Fibroblast of skin of left biceps (primary cell): ENCODE data around the gene MXD4.
A peak's percentile ranks its signal among the peaks of the same experiment; 100 is the strongest.

Experiments
- DNase-seq, 2 experiments: peaks; one replicate each; pipeline ENCODE4 v3.0.0-alpha.2; 2013; ENCODE audit warnings: low read depth in 2 of 2

Gene MXD4

GRCh38 chr4:2262145-2262943 lies 435 bp upstream of the MXD4 start:
- DNase-seq: peak; percentile 99

- peak in 1 of 2 experiments; percentile 17 for DNase-seq
These were observed 628 bp downstream of the MXD4 start for GRCh38 chr4:2261110-2261852.

- DNase-seq: no peak
These were observed 1.4 kb downstream of the MXD4 start for GRCh38 chr4:2260344-2261109.

- DNase-seq: no peak
These were observed 2.2 kb downstream of the MXD4 start for GRCh38 chr4:2259541-2260343.

GRCh38 chr4:2259036-2259540 lies 2.8 kb downstream of the MXD4 start:
- DNase-seq: no peak

GRCh38 chr4:2258091-2259035 lies 3.5 kb downstream of the MXD4 start:
- DNase-seq: no peak

GRCh38 chr4:2257361-2258081 lies 4.4 kb downstream of the MXD4 start:
- DNase-seq: no peak

GRCh38 chr4:2256781-2257191 lies 5.1 kb downstream of the MXD4 start:
- no peak for DNase-seq

- DNase-seq: no peak
These were observed 5.7 kb downstream of the MXD4 start for GRCh38 chr4:2256156-2256731.

GRCh38 chr4:2255501-2256155 lies 6.3 kb downstream of the MXD4 start:
- no peak for DNase-seq

GRCh38 chr4:2254665-2255500 lies 7.0 kb downstream of the MXD4 start:
- DNase-seq: no peak

- no peak for DNase-seq
These were observed 8.5 kb downstream of the MXD4 start for GRCh38 chr4:2253160-2254084.

- DNase-seq: no peak
These were observed 9.3 kb downstream of the MXD4 start for GRCh38 chr4:2252530-2253091.

GRCh38 chr4:2251795-2252529 lies 9.9 kb downstream of the MXD4 start:
- DNase-seq: no peak

GRCh38 chr4:2251073-2251794 lies 10.7 kb downstream of the MXD4 start:
- no peak for DNase-seq
